ENCODE measurements around the gene SAMD11.

SAMD11 gene

DNA sequence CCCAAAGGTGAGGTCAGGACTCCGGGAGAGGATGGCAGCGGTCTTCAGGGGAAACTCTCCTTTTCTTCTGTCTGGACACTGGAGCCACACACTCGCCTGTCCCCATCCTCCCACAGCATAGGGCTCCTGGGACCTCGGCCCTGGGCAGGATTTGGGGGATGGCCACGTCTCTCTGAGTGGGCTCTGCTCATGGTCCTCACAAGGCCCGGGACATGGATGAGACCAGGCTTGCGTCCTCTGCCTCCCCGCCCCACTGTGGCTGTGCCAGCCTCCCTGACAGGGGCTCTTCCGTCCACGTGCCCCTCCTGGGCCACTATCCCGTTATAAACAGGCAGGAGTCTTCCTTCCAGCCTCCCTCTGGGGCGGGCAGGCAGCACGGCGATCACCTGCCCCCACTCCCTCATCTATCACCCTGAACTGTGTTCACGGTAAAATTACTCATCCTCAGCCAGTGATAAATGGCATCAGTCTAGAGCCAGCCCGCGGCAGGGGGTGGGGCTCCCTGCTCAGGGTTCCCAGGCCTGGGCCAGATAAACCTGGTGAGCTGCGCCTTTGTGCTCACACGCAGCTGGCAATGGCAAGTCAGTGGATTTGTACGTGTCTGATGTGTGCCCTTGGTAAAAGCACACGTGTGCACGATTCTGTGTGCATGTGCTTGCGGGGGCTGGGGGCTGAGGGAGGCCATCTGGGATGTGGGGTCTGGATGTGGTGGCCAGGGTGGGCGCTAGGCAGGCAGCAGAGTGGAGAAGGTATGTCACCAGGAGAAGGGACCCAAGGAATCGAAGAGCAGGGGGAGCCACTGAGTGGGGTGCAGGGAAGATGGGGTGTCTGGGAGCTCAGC lies 12.6 kb upstream of the SAMD11 start:
- Mint-ChIP-seq H3K27me3 (peaks cover 45% of the 10 kb centered on the region), H3K4me3 (no peak overlapping the region), H3K27ac (no peak overlapping the region), H3K4me1 (peaks cover 2% of the 10 kb centered on the region), H3K9me3 (no peaks in the 10 kb centered on the region), H3K36me3 (ENCODE audit: low read depth) (no peaks in the 10 kb centered on the region)
- no peak for DNase-seq
- peak; percentile 51 for ATAC-seq

DNA sequence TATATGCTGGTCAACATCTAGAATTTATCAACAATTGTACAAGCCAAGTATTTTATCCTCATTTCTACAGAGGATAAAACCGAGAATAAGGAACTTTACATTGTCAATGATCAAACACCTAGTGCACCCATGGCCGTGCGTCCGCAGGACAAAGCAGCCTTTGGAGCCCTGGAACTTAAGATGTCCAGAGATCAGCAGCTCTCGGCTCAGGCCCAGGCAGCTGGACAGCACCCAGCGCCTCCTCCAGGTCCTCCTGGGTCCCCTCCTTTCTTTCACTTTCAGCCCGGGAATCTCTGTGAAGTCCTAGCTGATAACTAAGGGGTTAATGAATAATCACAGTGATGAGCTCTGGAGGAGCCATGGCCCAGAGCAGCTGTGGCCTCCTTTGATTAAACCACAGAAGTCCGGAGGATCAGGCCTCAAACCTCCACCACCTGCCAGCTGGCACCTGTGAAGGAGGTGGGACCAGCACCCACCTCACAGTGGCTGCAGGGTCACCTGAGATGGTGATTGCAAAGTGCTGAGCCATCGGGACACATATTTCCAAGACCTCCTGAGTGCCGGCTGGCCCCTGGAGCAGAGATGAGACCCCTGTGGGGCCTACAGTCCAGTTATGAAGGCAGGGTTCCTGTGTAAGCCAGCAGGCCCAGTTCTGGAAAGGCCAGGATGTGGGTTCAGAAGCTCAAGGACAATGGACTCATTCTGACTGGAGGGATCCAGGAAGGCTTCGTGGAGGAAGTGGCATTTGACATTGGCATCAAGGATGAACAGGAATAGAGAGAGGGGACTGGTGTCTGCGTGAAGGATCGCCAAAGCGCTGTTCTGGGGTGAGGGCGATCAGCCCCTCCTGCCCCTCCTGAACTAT lies 11.6 kb upstream of the SAMD11 start:
- Mint-ChIP-seq H3K4me3 (no peak overlapping the region), H3K27ac (no peak overlapping the region)
- no peak for DNase-seq

DNA sequence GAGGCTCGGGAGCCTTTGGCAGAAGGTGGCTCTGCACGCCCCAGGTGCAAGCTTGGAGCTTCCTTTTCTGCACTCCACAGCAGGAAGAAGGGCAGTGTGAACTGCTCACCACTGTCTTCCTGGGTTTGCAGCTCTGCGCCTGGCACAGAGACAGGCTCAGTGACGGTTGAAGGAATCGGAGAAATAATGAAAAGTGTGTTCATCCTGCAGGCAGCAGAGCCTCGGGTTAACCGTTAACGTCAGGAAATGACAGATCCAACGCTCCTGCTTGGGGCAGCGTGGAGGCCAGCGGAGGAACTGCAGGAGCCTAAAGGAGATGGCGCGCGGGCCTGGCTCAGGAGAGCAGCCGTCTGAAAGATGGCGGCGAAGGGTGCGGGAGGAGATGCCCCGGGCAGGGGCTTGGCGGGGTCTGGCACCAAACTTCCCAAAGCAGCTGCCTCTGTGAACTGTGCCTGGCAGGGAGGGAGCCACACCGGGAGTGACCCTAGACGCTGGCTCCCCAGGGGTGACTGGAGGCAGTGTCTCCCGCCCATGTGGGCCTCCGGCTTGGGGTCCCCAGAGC lies 10.9 kb upstream of the SAMD11 start:
- no peak for DNase-seq
- H3K4me3 Mint-ChIP-seq, result no peak overlapping the region
- no peaks in the 10 kb centered on the region for H3K36me3 Mint-ChIP-seq (ENCODE audit: low read depth)
- no peak overlapping the region for H3K27ac Mint-ChIP-seq
- H3K4me1 Mint-ChIP-seq, result peaks cover 2% of the 10 kb centered on the region
- H3K9me3 Mint-ChIP-seq, result no peaks in the 10 kb centered on the region
- H3K27me3 Mint-ChIP-seq, result peaks cover 32% of the 10 kb centered on the region
- ATAC-seq, result no peak

More for the DNA sequence above, 11.6 kb upstream of the SAMD11 start:
- Mint-ChIP-seq H3K36me3 (ENCODE audit: low read depth) (no peaks in the 10 kb centered on the region), H3K9me3 (no peaks in the 10 kb centered on the region), H3K4me1 (peaks cover 2% of the 10 kb centered on the region), H3K27me3 (peaks cover 37% of the 10 kb centered on the region)
- no peak for ATAC-seq

DNA sequence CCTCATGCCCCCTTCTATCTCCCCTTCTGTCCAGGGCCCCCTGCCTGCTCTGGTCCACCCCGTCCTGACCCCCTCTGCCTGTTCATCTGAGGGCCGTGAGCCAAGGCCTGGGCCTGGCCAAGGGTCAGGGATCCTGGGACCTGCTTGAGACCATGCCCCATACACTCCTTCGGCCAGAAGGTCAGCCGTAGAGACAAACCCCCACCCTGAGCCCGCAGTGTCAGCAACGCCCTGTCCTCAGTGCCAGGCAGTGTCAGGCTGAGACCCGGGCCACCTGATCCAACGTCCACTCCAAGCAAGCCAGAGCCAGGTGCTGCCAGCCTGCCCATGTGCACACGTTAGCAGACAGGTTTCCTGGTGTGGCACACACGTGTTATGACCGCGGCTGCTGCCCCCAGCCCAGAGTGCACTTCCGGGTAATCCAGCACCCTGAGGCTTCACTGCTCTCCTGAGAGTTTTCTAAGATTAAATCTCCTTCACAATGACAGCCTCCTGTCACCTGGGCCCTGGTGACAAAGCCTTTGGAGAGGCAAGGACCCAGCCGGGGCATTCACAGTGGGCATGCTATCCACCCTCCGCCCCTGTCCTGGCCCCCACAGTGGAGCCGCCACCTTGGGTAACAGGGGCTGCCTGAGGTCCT lies 10.1 kb upstream of the SAMD11 start:
- ATAC-seq, result no peak
- Mint-ChIP-seq H3K4me1 (peaks cover 2% of the 10 kb centered on the region), H3K36me3 (ENCODE audit: low read depth) (no peaks in the 10 kb centered on the region), H3K27me3 (peaks cover 32% of the 10 kb centered on the region), H3K9me3 (no peaks in the 10 kb centered on the region), H3K27ac (no peak overlapping the region), H3K4me3 (no peak overlapping the region)
- DNase-seq, result no peak

- Mint-ChIP-seq H3K27me3 (peaks cover 34% of the 10 kb centered on the region), H3K4me1 (peaks cover 2% of the 10 kb centered on the region), H3K36me3 (ENCODE audit: low read depth) (no peaks in the 10 kb centered on the region)
Observed at GRCh38 chr1:914131-914890, 9.4 kb upstream of the SAMD11 start.

GRCh38 chr1:914891-915280 lies 8.8 kb upstream of the SAMD11 start:
- H3K4me1 Mint-ChIP-seq, result peaks cover 2% of the 10 kb centered on the region
- H3K27ac Mint-ChIP-seq, result no peak overlapping the region

More at GRCh38 chr1:914131-914890, 9.4 kb upstream of the SAMD11 start:
- no peaks in the 10 kb centered on the region for H3K9me3 Mint-ChIP-seq
- DNase-seq (no peak), ATAC-seq (no peak)
- H3K27ac Mint-ChIP-seq, result no peak overlapping the region
- no peak overlapping the region for H3K4me3 Mint-ChIP-seq

GRCh38 chr1:915295-916172 lies 8.2 kb upstream of the SAMD11 start:
- DNase-seq, result no peak
- ATAC-seq, result no peak
- no peak overlapping the region for H3K27ac Mint-ChIP-seq
- no peaks in the 10 kb centered on the region for H3K9me3 Mint-ChIP-seq
- H3K4me1 Mint-ChIP-seq, result peaks cover 3% of the 10 kb centered on the region
- no peak overlapping the region for H3K4me3 Mint-ChIP-seq
- H3K27me3 Mint-ChIP-seq, result peaks cover 38% of the 10 kb centered on the region
- H3K36me3 Mint-ChIP-seq (ENCODE audit: low read depth), result no peaks in the 10 kb centered on the region

More at GRCh38 chr1:914891-915280, 8.8 kb upstream of the SAMD11 start:
- Mint-ChIP-seq H3K4me3 (no peak overlapping the region), H3K27me3 (peaks cover 35% of the 10 kb centered on the region), H3K9me3 (no peaks in the 10 kb centered on the region), H3K36me3 (ENCODE audit: low read depth) (no peaks in the 10 kb centered on the region)
- DNase-seq (no peak), ATAC-seq (no peak)

DNA sequence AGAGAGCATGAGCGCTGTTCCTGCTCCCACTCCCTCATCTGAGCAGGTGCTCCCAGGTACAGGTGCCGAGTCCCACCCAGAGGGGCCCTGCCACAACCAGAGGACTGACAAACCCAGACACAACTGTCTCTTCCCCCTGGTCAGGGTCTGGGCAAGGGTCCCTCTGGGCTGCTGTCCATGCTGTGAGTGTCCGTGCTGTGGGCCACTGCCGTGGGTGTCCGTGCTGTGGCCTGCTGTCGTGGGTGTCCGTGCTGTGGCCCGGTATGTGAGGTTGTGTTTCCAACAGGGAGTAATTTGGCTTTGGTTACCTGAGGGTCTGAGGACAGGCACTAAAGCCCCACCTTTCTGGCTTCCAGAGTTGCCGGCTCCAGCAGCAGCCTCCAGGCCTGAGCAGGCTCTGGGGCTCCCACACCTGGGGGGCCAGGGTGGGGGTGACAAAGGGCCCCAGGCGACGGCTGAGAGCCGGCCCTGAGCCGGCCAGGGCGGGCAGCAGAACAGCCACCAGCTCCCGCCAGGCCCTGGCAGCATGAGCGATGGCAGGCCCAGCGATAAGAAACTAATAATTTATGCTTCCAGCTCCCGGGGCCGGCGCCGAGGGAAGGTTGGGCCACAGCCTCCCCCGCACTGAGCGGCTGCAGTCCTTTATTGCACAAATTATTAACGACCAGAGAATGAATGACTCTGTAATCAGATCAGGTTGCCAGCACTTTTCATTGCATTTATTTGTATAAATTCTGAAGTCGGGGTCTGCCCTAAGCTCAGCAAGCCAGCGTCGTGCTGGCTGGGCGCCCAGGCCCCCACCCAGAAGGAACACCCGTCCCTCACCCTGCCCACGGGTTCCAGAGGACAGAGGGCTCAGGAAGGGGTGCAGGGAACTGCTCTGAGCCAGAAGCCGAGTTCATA lies 7.3 kb upstream of the SAMD11 start:
- H3K4me1 Mint-ChIP-seq, result peaks cover 7% of the 10 kb centered on the region
- ATAC-seq (no peak), DNase-seq (no peak)
- no peaks in the 10 kb centered on the region for H3K36me3 Mint-ChIP-seq (ENCODE audit: low read depth)
- no peak overlapping the region for H3K27ac Mint-ChIP-seq
- no peaks in the 10 kb centered on the region for H3K9me3 Mint-ChIP-seq
- H3K27me3 Mint-ChIP-seq, result peaks cover 35% of the 10 kb centered on the region
- H3K4me3 Mint-ChIP-seq, result no peak overlapping the region

DNA sequence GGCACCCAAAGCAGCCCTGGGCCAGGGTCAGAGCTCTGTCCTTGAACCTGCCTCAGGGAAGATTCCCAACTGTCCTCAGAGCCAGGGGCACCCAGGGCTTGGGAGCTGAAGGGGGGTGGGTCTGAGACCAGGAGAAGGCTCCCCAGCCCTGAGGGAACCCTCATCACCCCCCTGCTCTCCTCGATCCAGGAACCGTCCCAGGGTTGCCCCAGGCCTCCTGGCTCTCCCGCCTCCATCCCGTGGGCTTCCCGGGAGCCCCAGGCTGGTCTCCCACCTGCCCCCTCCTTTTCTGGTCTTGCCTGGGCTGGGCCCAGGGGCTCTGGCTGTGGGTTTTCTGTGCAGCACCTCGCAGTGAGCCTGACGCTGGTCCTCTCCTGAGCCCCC lies 6.7 kb upstream of the SAMD11 start:
- no peaks in the 10 kb centered on the region for H3K9me3 Mint-ChIP-seq
- no peaks in the 10 kb centered on the region for H3K36me3 Mint-ChIP-seq (ENCODE audit: low read depth)
- H3K4me1 Mint-ChIP-seq, result peaks cover 9% of the 10 kb centered on the region
- peaks cover 37% of the 10 kb centered on the region for H3K27me3 Mint-ChIP-seq
- H3K27ac Mint-ChIP-seq, result no peak overlapping the region
- DNase-seq (no peak), ATAC-seq (no peak)
- no peak overlapping the region for H3K4me3 Mint-ChIP-seq

DNA sequence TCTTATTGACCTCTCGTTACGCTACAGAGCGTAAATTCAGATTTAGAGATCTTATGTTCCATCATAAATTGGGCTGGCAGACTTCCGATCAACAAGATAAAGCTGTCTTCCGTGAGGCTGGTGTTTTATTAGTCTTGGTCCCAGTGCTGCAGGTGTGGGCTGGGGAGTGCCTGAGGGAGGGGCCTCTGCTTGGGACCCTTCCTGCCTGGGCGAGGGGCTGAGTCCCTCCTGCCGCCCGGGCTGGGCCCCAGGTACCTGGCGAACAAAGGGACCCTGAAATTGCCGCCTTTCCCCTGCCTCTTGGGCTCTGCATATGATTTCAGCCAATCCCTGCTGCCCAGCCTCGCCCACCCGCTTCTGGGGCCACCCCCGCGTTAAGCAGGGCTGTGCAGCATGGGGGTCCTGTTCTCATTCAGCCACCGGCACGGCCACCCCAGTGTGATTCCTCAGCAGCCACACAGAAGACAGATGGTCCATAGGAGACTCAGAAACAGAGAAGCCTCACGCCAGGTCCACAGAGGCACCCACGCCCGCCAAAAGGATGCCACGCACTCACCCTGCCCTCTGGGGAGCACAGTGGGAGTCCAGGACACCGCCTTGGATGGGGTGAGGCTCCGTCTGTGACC lies 6.1 kb upstream of the SAMD11 start:
- Mint-ChIP-seq H3K27ac (no peak overlapping the region), H3K4me1 (peaks cover 9% of the 10 kb centered on the region), H3K9me3 (no peaks in the 10 kb centered on the region), H3K4me3 (no peak overlapping the region), H3K36me3 (ENCODE audit: low read depth) (no peaks in the 10 kb centered on the region), H3K27me3 (peaks cover 37% of the 10 kb centered on the region)
- DNase-seq (no peak), ATAC-seq (no peak)

- Mint-ChIP-seq H3K27ac (no peak overlapping the region), H3K4me3 (no peak overlapping the region), H3K36me3 (ENCODE audit: low read depth) (no peaks in the 10 kb centered on the region), H3K4me1 (peaks cover 14% of the 10 kb centered on the region), H3K27me3 (peaks cover 41% of the 10 kb centered on the region), H3K9me3 (no peaks in the 10 kb centered on the region)
- no peak for DNase-seq
- no peak for ATAC-seq
Observed at GRCh38 chr1:918353-918752, 5.4 kb upstream of the SAMD11 start.

GRCh38 chr1:918843-919242 lies 4.9 kb upstream of the SAMD11 start:
- ATAC-seq (no peak), DNase-seq (no peak)
- H3K9me3 Mint-ChIP-seq, result no peaks in the 10 kb centered on the region
- H3K27ac Mint-ChIP-seq, result no peak overlapping the region
- no peaks in the 10 kb centered on the region for H3K36me3 Mint-ChIP-seq (ENCODE audit: low read depth)
- H3K4me1 Mint-ChIP-seq, result peaks cover 15% of the 10 kb centered on the region
- H3K27me3 Mint-ChIP-seq, result peaks cover 43% of the 10 kb centered on the region
- no peak overlapping the region for H3K4me3 Mint-ChIP-seq

Measured in activated naive CD8-positive, alpha-beta T cell treated with anti-CD3 and anti-CD28 coated beads, Interleukin-2, amount 50 U/mL, for 24 hours (primary cell).